PC-3 (cell line): ENCODE data around the gene DCD.

Source experiments
- CTCF ChIP-seq: fragments of 300-600 bp; sonication (generic); conservative IDR thresholded peaks from 2 replicates; pipeline ENCODE4 v1.5.1; 2017; ENCODE audit warnings: antibody characterized with exemption, low read depth, mild to moderate bottlenecking, low read length
- EZH2 ChIP-seq: fragments of 300-600 bp; sonication (generic); IDR thresholded peaks from one replicate; pipeline ENCODE4 v1.6.1; 2017; ENCODE audit warnings: antibody characterized with exemption, mild to moderate bottlenecking, low read length; ENCODE audit not compliant: unreplicated experiment

- TF ChIP-seq CTCF (no peak), EZH2 (no peak)
These were observed 19.8 kb upstream of the DCD start for GRCh38 chr12:54667945-54668344.
